ENCODE data around the gene RNASEH2A.

GRCh38 chr19:12800466-12800770 lies 6.0 kb upstream of the RNASEH2A start:
- no peak for TF ChIP-seq EZH2phosphoT487 (IDR thresholded peaks at IDR 0.05; ENCODE audit: insufficient read depth, low read depth)
- no peak for TF ChIP-seq EZH2 (IDR thresholded peaks at IDR 0.05; ENCODE audit: insufficient read depth, poor library complexity, severe bottlenecking)
